WTC11 (cell line): ENCODE data around the gene ATOSB. TPM values are rescaled to one million over a fixed set of nuclear protein-coding genes. Genes with fewer than 3 reads are reported as not detected.

Experiments used
- CREM ChIP-seq: sonication (generic); formaldehyde crosslinking; IDR thresholded peaks from 2 replicates; pipeline ENCODE4 v1.8.1; 2022; ENCODE audit warnings: mild to moderate bottlenecking, missing genetic modification reagents, moderate library complexity
- JAZF1 ChIP-seq: fragments of 250-450 bp; sonication (Bioruptor Pico); IDR thresholded peaks from 2 replicates; pipeline ENCODE4 v1.9.0; 2021; ENCODE audit warnings: moderate library complexity, mild to moderate bottlenecking, inconsistent platforms
- OVOL2 ChIP-seq: fragments of 250-450 bp; sonication (Bioruptor Pico); IDR thresholded peaks from 2 replicates; pipeline ENCODE4 v1.9.0; 2021; ENCODE audit warnings: mild to moderate bottlenecking, borderline replicate concordance
- SP1 ChIP-seq: sonication (generic); formaldehyde crosslinking; conservative IDR thresholded peaks from 2 replicates; pipeline ENCODE4 v1.8.1; 2022; ENCODE audit warnings: missing genetic modification reagents
- ZNF121 ChIP-seq: sonication (generic); formaldehyde crosslinking; IDR thresholded peaks from 2 replicates; pipeline ENCODE4 v1.8.0; 2023; ENCODE audit warnings: missing genetic modification reagents
- total RNA-seq: library from RNA; stranded (reverse); gene quantifications from 3 replicates; pipeline ENCODE4 v1.2.3, GENCODE V29; 2021
- TF ChIP-seq, protein P1 (sequence below): sonication (generic); formaldehyde crosslinking; IDR thresholded peaks from 2 replicates; pipeline ENCODE4 v1.8.0; 2023; ENCODE audit warnings: mild to moderate bottlenecking, missing genetic modification reagents
- TF ChIP-seq, protein P2 (sequence below): sonication (generic); formaldehyde crosslinking; IDR thresholded peaks from 2 replicates; pipeline ENCODE4 v1.8.0; 2023; ENCODE audit warnings: missing genetic modification reagents
- TF ChIP-seq, protein P3 (sequence below): sonication (generic); formaldehyde crosslinking; IDR thresholded peaks from 2 replicates; pipeline ENCODE4 v1.8.1; 2023; ENCODE audit warnings: mild to moderate bottlenecking, missing genetic modification reagents
- TF ChIP-seq, protein P4 (sequence below): sonication (generic); formaldehyde crosslinking; IDR thresholded peaks from 2 replicates; pipeline ENCODE4 v1.8.1; 2022; ENCODE audit warnings: missing genetic modification reagents, borderline replicate concordance
- TF ChIP-seq, protein P5 (sequence below): fragments of 250-450 bp; sonication (Bioruptor Pico); IDR thresholded peaks from 2 replicates; pipeline ENCODE4 v1.9.0; 2021; ENCODE audit warnings: moderate library complexity, mild to moderate bottlenecking, inconsistent platforms, borderline replicate concordance
- TF ChIP-seq, protein P6 (sequence below): sonication (generic); formaldehyde crosslinking; IDR thresholded peaks from 2 replicates; pipeline ENCODE4 v1.8.1; 2023; ENCODE audit warnings: mild to moderate bottlenecking, missing genetic modification reagents, borderline replicate concordance
- TF ChIP-seq, protein P7 (sequence below): sonication (generic); formaldehyde crosslinking; conservative IDR thresholded peaks from 2 replicates; pipeline ENCODE4 v1.8.1; 2023; ENCODE audit warnings: mild to moderate bottlenecking, low read depth, missing genetic modification reagents, moderate library complexity

Gene ATOSB
- total RNA-seq, 1 experiment from 2014 or later: 8.7 TPM

DNA sequence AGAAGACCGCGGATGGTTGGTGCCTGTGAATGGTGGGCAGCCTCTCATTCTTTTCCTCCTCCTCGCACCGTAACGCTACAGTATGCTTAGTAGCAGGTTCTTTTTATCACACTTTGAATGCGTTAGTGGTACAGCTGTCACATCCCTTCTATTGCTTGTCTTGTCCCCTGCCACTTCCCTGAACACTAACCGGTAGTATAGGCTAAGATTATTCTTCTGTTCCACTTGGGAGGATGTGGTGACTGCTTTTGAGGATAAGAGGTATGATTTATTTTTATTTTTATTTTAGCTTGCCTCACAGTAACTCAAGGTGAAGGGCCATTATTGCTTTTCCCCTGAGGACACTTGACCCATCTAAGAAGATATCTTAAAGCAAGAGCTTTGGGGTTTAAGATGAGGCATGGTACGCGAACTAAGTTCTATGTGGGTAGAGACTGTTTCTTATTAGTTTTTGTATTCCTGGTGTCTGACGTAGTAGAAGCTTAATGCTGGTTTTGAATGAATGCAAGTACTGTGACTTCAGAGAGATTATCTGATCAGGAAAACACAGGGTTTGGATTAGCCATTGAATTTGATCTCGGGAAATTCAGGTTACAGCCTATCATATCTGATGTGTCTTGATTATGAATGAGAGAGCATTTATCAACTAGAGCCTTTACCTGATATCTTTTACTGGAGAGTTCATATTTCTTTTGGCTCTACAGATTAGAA, 47.1 kb upstream of the ATOSB start (continued):
- TF ChIP-seq JAZF1 (CRISPR knock-in tag) (no peak), ZNF121 (CRISPR knock-in tag) (no peak), SP1 (no peak), OVOL2 (CRISPR knock-in tag) (no peak), CREM (CRISPR knock-in tag) (no peak)
- TF ChIP-seq, protein P1, sequence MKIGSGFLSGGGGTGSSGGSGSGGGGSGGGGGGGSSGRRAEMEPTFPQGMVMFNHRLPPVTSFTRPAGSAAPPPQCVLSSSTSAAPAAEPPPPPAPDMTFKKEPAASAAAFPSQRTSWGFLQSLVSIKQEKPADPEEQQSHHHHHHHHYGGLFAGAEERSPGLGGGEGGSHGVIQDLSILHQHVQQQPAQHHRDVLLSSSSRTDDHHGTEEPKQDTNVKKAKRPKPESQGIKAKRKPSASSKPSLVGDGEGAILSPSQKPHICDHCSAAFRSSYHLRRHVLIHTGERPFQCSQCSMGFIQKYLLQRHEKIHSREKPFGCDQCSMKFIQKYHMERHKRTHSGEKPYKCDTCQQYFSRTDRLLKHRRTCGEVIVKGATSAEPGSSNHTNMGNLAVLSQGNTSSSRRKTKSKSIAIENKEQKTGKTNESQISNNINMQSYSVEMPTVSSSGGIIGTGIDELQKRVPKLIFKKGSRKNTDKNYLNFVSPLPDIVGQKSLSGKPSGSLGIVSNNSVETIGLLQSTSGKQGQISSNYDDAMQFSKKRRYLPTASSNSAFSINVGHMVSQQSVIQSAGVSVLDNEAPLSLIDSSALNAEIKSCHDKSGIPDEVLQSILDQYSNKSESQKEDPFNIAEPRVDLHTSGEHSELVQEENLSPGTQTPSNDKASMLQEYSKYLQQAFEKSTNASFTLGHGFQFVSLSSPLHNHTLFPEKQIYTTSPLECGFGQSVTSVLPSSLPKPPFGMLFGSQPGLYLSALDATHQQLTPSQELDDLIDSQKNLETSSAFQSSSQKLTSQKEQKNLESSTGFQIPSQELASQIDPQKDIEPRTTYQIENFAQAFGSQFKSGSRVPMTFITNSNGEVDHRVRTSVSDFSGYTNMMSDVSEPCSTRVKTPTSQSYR (CRISPR knock-in tag): no peak
- TF ChIP-seq, protein P2, sequence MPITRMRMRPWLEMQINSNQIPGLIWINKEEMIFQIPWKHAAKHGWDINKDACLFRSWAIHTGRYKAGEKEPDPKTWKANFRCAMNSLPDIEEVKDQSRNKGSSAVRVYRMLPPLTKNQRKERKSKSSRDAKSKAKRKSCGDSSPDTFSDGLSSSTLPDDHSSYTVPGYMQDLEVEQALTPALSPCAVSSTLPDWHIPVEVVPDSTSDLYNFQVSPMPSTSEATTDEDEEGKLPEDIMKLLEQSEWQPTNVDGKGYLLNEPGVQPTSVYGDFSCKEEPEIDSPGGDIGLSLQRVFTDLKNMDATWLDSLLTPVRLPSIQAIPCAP: no peak
- TF ChIP-seq, protein P3, sequence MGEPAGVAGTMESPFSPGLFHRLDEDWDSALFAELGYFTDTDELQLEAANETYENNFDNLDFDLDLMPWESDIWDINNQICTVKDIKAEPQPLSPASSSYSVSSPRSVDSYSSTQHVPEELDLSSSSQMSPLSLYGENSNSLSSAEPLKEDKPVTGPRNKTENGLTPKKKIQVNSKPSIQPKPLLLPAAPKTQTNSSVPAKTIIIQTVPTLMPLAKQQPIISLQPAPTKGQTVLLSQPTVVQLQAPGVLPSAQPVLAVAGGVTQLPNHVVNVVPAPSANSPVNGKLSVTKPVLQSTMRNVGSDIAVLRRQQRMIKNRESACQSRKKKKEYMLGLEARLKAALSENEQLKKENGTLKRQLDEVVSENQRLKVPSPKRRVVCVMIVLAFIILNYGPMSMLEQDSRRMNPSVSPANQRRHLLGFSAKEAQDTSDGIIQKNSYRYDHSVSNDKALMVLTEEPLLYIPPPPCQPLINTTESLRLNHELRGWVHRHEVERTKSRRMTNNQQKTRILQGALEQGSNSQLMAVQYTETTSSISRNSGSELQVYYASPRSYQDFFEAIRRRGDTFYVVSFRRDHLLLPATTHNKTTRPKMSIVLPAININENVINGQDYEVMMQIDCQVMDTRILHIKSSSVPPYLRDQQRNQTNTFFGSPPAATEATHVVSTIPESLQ (CRISPR knock-in tag): no peak
- TF ChIP-seq, protein P4, sequence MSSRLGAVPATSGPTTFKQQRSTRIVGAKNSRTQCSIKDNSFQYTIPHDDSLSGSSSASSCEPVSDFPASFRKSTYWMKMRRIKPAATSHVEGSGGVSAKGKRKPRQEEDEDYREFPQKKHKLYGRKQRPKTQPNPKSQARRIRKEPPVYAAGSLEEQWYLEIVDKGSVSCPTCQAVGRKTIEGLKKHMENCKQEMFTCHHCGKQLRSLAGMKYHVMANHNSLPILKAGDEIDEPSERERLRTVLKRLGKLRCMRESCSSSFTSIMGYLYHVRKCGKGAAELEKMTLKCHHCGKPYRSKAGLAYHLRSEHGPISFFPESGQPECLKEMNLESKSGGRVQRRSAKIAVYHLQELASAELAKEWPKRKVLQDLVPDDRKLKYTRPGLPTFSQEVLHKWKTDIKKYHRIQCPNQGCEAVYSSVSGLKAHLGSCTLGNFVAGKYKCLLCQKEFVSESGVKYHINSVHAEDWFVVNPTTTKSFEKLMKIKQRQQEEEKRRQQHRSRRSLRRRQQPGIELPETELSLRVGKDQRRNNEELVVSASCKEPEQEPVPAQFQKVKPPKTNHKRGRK (CRISPR knock-in tag): no peak
- TF ChIP-seq, protein P5, sequence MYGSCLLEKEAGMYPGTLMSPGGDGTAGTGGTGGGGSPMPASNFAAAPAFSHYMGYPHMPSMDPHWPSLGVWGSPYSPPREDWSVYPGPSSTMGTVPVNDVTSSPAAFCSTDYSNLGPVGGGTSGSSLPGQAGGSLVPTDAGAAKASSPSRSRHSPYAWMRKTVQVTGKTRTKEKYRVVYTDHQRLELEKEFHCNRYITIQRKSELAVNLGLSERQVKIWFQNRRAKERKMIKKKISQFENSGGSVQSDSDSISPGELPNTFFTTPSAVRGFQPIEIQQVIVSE: no peak
- TF ChIP-seq, protein P6, sequence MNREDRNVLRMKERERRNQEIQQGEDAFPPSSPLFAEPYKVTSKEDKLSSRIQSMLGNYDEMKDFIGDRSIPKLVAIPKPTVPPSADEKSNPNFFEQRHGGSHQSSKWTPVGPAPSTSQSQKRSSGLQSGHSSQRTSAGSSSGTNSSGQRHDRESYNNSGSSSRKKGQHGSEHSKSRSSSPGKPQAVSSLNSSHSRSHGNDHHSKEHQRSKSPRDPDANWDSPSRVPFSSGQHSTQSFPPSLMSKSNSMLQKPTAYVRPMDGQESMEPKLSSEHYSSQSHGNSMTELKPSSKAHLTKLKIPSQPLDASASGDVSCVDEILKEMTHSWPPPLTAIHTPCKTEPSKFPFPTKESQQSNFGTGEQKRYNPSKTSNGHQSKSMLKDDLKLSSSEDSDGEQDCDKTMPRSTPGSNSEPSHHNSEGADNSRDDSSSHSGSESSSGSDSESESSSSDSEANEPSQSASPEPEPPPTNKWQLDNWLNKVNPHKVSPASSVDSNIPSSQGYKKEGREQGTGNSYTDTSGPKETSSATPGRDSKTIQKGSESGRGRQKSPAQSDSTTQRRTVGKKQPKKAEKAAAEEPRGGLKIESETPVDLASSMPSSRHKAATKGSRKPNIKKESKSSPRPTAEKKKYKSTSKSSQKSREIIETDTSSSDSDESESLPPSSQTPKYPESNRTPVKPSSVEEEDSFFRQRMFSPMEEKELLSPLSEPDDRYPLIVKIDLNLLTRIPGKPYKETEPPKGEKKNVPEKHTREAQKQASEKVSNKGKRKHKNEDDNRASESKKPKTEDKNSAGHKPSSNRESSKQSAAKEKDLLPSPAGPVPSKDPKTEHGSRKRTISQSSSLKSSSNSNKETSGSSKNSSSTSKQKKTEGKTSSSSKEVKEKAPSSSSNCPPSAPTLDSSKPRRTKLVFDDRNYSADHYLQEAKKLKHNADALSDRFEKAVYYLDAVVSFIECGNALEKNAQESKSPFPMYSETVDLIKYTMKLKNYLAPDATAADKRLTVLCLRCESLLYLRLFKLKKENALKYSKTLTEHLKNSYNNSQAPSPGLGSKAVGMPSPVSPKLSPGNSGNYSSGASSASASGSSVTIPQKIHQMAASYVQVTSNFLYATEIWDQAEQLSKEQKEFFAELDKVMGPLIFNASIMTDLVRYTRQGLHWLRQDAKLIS (CRISPR knock-in tag): no peak
- TF ChIP-seq, protein P7, sequence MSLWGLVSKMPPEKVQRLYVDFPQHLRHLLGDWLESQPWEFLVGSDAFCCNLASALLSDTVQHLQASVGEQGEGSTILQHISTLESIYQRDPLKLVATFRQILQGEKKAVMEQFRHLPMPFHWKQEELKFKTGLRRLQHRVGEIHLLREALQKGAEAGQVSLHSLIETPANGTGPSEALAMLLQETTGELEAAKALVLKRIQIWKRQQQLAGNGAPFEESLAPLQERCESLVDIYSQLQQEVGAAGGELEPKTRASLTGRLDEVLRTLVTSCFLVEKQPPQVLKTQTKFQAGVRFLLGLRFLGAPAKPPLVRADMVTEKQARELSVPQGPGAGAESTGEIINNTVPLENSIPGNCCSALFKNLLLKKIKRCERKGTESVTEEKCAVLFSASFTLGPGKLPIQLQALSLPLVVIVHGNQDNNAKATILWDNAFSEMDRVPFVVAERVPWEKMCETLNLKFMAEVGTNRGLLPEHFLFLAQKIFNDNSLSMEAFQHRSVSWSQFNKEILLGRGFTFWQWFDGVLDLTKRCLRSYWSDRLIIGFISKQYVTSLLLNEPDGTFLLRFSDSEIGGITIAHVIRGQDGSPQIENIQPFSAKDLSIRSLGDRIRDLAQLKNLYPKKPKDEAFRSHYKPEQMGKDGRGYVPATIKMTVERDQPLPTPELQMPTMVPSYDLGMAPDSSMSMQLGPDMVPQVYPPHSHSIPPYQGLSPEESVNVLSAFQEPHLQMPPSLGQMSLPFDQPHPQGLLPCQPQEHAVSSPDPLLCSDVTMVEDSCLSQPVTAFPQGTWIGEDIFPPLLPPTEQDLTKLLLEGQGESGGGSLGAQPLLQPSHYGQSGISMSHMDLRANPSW (CRISPR knock-in tag): no peak
- TF ChIP-seq, all 79 proteins: peak for 0
